A549 treated with DMSO at 1 μM for 4 hours (cell line): ENCODE measurements around the gene ZBTB40. TPM values are rescaled to one million over a fixed set of nuclear protein-coding genes. Genes with fewer than 3 reads are reported as not detected.

Experiments used
- total RNA-seq: library from RNA; stranded (reverse); fragments of 200-300 nt; extraction: Qiagen RNA extraction; gene quantifications from 5 replicates; pipeline ENCODE4 v1.2.3, GENCODE V29; 2022; ENCODE audit warnings: low read depth

ZBTB40 gene
- total RNA-seq, result 4.9 to 6.6 TPM (median 6.4 TPM) in 5 replicates

GRCh38 chr1:22451702-22452480 lies at the start of gene ZBTB40:
ZBTB40 (plus strand) TSS chr1:22451851; CDS start chr1:22489949, 38,098 bp downstream.

GRCh38 chr1:22562584-22563583 lies 111.2 kb downstream of the ZBTB40 start, which contains the start of gene EPHA8:
EPHA8 (plus strand) TSS chr1:22563489; CDS start chr1:22563636, 147 bp downstream.

Other genes starting within 250 kb of the ZBTB40 start
- 0.02 TPM in 1 of 5 replicates, not detected in the others for gene EPHA8, start 111.6 kb downstream of the ZBTB40 start, total RNA-seq
- gene C1QA, start 184.8 kb downstream of the ZBTB40 start, total RNA-seq, result not detected in 5 replicates
- gene C1QC, start 191.8 kb downstream of the ZBTB40 start, total RNA-seq, result not detected in 5 replicates
- gene C1QB, start 201.4 kb downstream of the ZBTB40 start, total RNA-seq, result not detected in 5 replicates